ENCODE results near the gene SLC34A1.
"Not testable (repeated sequence)": the region's sequence is repeated elsewhere in the genome, so short reads cannot be mapped to it uniquely, and the experiment has no call there.

SLC34A1 gene

GRCh38 chr5:177414481-177414880 is 30.2 kb downstream of the SLC34A1 start:
- no peak overlapping the region for H2AFZ ChIP-seq (ENCODE audit: low read length)
- no peak overlapping the region for H3K27ac ChIP-seq (ENCODE audit: low read depth, low read length, poor library complexity, severe bottlenecking)
- H3K9me2 ChIP-seq (ENCODE audit: low read depth, low read length): no peaks in the 10 kb centered on the region
- H3K36me3 ChIP-seq (ENCODE audit: insufficient read depth, low read length): no peaks in the 10 kb centered on the region
- no peaks in the 10 kb centered on the region for H3K79me2 ChIP-seq (ENCODE audit: insufficient read depth, low read length)
- H3K9ac ChIP-seq (ENCODE audit: low read length): no peak overlapping the region
- no peaks in the 10 kb centered on the region for H3K4me1 ChIP-seq (ENCODE audit: insufficient read depth, low read length, severe bottlenecking)
- H4K20me1 ChIP-seq (ENCODE audit: insufficient read depth, low read length): no peaks in the 10 kb centered on the region
- H3K9me3 ChIP-seq (ENCODE audit: low read length): no peaks in the 10 kb centered on the region
- H3K4me2 ChIP-seq (ENCODE audit: low read length): no peak overlapping the region
- no peak overlapping the region for H3K4me3 ChIP-seq (ENCODE audit: low read depth, low read length, poor library complexity, severe bottlenecking)
- TF ChIP-seq CTCF (IDR thresholded peaks at IDR 0.05; ENCODE audit: low read length): no peak
- TF ChIP-seq EZH2 (IDR thresholded peaks at IDR 0.05; ENCODE audit: borderline replicate concordance, low read length): no peak
- H3F3A ChIP-seq (ENCODE audit: insufficient read depth, low read length): no peaks in the 10 kb centered on the region
- peaks cover 6% of the 10 kb centered on the region; the same call in 1 of the 2 replicates for H3K27me3 ChIP-seq (ENCODE audit: insufficient read depth, low read length)

GRCh38 chr5:177417081-177417480 is 32.8 kb downstream of the SLC34A1 start:
- H3K27ac ChIP-seq (ENCODE audit: low read depth, low read length, poor library complexity, severe bottlenecking); H3K27me3 ChIP-seq (ENCODE audit: insufficient read depth, low read length); H3F3A ChIP-seq (ENCODE audit: insufficient read depth, low read length); H4K20me1 ChIP-seq (ENCODE audit: insufficient read depth, low read length); H2AFZ ChIP-seq (ENCODE audit: low read length); H3K4me2 ChIP-seq (ENCODE audit: low read length); H3K4me1 ChIP-seq (ENCODE audit: insufficient read depth, low read length, severe bottlenecking); H3K79me2 ChIP-seq (ENCODE audit: insufficient read depth, low read length); H3K9ac ChIP-seq (ENCODE audit: low read length); H3K9me3 ChIP-seq (ENCODE audit: low read length); H3K4me3 ChIP-seq (ENCODE audit: low read depth, low read length, poor library complexity, severe bottlenecking); H3K36me3 ChIP-seq (ENCODE audit: insufficient read depth, low read length); H3K9me2 ChIP-seq (ENCODE audit: low read depth, low read length): not testable (repeated sequence)

GRCh38 chr5:177419046-177419445 is 34.8 kb downstream of the SLC34A1 start:
- no peak for TF ChIP-seq CTCF (IDR thresholded peaks at IDR 0.05; ENCODE audit: low read length)
- TF ChIP-seq EZH2 (IDR thresholded peaks at IDR 0.05; ENCODE audit: borderline replicate concordance, low read length): no peak
- Histone ChIP-seq H3K4me2 (ENCODE audit: low read length) (no peak overlapping the region), H3K27ac (ENCODE audit: low read depth, low read length, poor library complexity, severe bottlenecking) (no peak overlapping the region), H3K9me3 (ENCODE audit: low read length) (no peaks in the 10 kb centered on the region), H3K4me3 (ENCODE audit: low read depth, low read length, poor library complexity, severe bottlenecking) (no peak overlapping the region), H3K4me1 (ENCODE audit: insufficient read depth, low read length, severe bottlenecking) (peaks cover 6% of the 10 kb centered on the region), H3K9me2 (ENCODE audit: low read depth, low read length) (no peaks in the 10 kb centered on the region), H2AFZ (ENCODE audit: low read length) (no peak overlapping the region), H3K79me2 (ENCODE audit: insufficient read depth, low read length) (no peaks in the 10 kb centered on the region), H3K36me3 (ENCODE audit: insufficient read depth, low read length) (no peaks in the 10 kb centered on the region), H3F3A (ENCODE audit: insufficient read depth, low read length) (no peaks in the 10 kb centered on the region), H3K27me3 (ENCODE audit: insufficient read depth, low read length) (no peaks in the 10 kb centered on the region), H4K20me1 (ENCODE audit: insufficient read depth, low read length) (no peaks in the 10 kb centered on the region), H3K9ac (ENCODE audit: low read length) (no peak overlapping the region)

- not testable (repeated sequence) for H3K27me3 ChIP-seq (ENCODE audit: insufficient read depth, low read length); H3K9ac ChIP-seq (ENCODE audit: low read length); H2AFZ ChIP-seq (ENCODE audit: low read length); H3F3A ChIP-seq (ENCODE audit: insufficient read depth, low read length); H3K27ac ChIP-seq (ENCODE audit: low read depth, low read length, poor library complexity, severe bottlenecking); H4K20me1 ChIP-seq (ENCODE audit: insufficient read depth, low read length); H3K4me3 ChIP-seq (ENCODE audit: low read depth, low read length, poor library complexity, severe bottlenecking); H3K4me2 ChIP-seq (ENCODE audit: low read length); H3K9me2 ChIP-seq (ENCODE audit: low read depth, low read length); H3K79me2 ChIP-seq (ENCODE audit: insufficient read depth, low read length); H3K9me3 ChIP-seq (ENCODE audit: low read length); H3K36me3 ChIP-seq (ENCODE audit: insufficient read depth, low read length)
- peaks cover 12% of the 10 kb centered on the region for H3K4me1 ChIP-seq (ENCODE audit: insufficient read depth, low read length, severe bottlenecking)
Observed at GRCh38 chr5:177420472-177420871, 36.2 kb downstream of the SLC34A1 start.

Data from OCI-LY1 (cell line).